H1 (cell line): Measurements from ENCODE around the gene ADAMTS17. TPM values are rescaled to one million over a fixed set of nuclear protein-coding genes. Genes with fewer than 3 reads are reported as not detected.

ENCODE experiments used
- TEAD4 ChIP-seq: IDR thresholded peaks from 2 replicates; pipeline ENCODE4 v1.6.1; 2012; ENCODE audit warnings: low read depth, low read length, inconsistent platforms, mixed read lengths
- YY1 ChIP-seq: IDR thresholded peaks from 2 replicates; pipeline ENCODE4 v1.6.1; 2011; ENCODE audit warnings: low read depth, mild to moderate bottlenecking, low read length
- polyA plus RNA-seq, 7 experiments: library from polyadenylated mRNA; depleted of rRNA in 3 of 7; stranded (reverse) in 5 of 7; unstranded in 2 of 7; fragments of >200 nt in 5 of 7; fragments of 200-250 nt in 2 of 7; gene quantifications; 1 replicate in 5 of 7; 2 replicates in 1 of 7; 4 replicates in 1 of 7; pipeline versions ENCODE4 v1.2.1 to v1.2.3, GENCODE V29; 2011 to 2013; ENCODE audit warnings: missing spikeins in 2 of 7, mixed read lengths in 2 of 7
- total RNA-seq: library from RNA; stranded (reverse); fragmentation: NEBNext Ultra II Directional; extraction: Animal tissue kit (Norgen Biotek cat#: 25700); gene quantifications from 2 replicates; pipeline ENCODE4 v1.2.1, GENCODE V29; 2021

ADAMTS17 gene
- total and polyA plus RNA-seq, 2 of the 8 experiments (the other 6 are each of a cell fraction or from before 2014, with no cell fraction given), result 0.51 to 1.7 TPM

DNA sequence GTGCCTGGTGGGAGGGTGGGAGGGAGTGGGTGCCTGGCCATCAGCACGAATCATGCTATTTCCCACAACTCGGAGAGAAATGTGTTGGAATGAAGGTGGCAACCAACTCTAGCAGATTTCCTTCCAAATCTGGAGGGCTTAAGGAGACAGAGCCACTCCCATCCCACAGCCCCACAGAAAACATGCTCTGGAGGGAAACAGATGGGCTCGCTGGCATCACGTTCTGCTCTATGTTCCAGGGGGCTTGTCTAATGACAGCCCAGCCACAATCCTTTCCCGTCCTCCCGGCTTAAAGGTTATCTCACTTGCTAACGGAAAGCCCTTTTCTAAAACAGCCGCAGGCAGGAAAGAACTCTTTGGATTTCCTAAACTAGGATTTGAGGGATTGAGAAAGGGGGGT, 65.3 kb downstream of the ADAMTS17 start (continued):
- TF ChIP-seq TEAD4 (no peak), YY1 (no peak)
